NCI-H2227 (cell line): ENCODE measurements around the gene STK11.

Experiments
- DNase-seq: peaks from one replicate; lab custom pipeline; 2025; ENCODE audit not compliant: unreplicated experiment; lab: John Stamatoyannopoulos, UW

Gene STK11

DNA sequence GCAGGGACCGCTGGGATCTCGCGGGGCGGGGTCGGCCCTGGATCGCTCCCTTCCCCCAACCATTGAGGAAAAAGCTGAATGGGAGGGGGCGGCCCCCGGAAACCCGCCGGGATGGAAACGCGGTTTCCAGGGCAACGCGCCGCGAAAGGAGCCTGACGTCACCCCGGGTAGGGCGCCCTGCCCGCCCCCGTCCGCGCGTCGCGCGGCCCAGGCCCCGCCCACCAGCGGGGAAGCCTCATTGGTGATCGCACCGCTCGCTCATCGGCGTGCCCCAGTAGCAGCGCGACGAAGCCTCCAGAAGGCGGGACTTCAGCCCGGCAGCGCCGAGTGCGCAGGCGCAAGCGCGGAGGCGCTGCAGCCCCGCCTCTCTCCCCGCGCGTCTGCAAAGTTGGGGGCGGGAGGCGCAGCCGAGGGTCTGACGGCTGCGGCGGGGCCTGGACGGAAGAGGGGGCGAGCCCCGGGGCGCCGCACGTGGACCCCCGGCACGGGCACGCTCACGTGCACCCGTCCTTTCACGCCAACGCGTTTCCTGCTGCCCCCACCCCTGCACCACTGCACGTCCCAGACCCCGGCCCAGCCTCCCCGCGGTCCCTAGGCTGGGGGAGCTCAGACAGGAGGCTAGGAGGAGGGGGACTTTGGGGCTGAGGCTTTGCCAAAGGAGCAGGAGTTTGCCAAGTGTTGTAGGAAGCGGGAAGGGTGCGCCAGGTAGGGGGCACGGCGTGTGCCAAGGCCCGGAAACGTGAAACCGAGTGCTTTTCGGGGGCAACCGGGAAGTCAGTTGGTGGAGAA is 55.4 kb downstream of the STK11 start:
- peak; percentile 98 for DNase-seq

DNA sequence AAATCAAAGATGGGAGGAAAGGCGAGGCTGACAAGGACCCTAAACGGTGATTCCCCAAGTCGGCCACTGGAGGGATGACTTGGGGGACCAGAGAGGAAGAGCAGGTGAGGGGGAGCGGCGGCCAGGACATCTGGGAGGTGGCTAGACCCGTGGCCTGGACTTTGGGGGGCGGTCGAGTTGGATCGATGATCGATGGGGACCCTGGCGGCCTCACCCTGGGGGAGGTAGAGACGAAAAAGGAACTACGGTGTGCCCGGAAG is 55.9 kb downstream of the STK11 start:
- DNase-seq, result peak; percentile 39

GRCh38 chr19:1261798-1262622 is 56.4 kb downstream of the STK11 start:
- peak; percentile 22 for DNase-seq

GRCh38 chr19:1262623-1263123 is 57.1 kb downstream of the STK11 start:
- no peak for DNase-seq

- no peak for DNase-seq
Measured at GRCh38 chr19:1263188-1263587, 57.6 kb downstream of the STK11 start.

DNA sequence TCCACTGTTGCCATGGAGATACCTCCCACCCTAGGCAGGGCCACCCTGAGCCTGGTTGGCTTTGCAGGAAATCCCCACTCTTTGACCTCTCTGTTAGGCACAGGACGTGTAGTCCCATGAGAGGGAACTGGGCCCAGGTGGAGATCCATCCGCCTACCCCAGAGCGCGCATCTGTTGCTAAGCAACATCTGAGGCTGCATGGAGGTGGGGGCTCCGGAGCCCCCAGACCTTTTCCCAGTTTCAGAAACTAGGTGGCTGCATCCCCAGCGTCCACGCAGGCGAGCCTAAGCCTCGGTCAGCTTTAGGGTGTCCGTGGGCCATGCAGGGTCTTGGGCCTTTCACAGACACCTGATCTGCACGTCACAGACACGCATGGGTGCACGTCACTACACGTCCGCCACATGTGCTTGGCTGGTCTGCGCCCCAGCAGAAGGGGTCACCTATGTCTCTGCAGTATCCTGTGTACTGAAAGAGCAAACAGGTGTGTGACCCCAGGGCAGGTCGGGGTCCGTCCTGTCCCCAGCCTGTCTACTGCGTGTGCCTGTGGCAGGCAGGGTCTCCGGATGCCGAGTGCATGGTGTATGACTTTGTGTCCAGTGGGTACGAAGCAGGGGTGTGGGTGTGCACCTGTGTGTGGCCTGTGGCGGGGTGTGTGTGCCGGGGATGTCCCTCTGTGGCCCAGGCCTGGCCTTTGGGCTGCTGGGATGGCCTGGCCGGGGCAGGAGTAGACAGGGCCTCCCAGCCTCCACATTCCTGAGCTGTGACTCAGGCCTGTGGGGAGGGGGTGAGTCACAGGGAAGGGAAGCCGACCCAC is 59.4 kb downstream of the STK11 start:
- peak; percentile 22 for DNase-seq

DNA sequence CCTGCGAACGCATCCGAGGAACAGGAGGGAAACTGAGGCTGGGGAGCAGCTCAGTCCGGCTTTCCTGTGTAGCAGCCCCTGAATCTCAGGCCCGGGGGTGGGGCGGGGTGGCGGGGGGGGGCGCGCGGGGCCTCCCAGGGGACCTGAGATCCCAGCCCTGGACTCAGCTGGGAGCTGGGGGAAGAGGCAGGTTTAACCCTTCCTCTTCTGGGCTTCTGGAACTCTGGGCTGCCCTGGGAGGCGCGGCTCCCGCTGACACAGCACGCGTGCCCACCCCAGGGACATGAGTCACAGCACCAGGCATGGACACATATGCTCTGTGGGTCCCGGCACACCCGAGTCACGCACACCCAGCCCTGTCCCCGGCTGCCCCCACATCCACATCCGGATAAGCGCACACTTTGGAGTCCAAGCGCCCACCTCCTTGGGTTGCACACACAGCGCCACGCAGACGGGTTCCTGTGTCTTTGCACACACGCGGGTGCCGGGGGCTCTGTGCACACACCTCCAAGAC is 60.1 kb downstream of the STK11 start:
- DNase-seq, result no peak

DNA sequence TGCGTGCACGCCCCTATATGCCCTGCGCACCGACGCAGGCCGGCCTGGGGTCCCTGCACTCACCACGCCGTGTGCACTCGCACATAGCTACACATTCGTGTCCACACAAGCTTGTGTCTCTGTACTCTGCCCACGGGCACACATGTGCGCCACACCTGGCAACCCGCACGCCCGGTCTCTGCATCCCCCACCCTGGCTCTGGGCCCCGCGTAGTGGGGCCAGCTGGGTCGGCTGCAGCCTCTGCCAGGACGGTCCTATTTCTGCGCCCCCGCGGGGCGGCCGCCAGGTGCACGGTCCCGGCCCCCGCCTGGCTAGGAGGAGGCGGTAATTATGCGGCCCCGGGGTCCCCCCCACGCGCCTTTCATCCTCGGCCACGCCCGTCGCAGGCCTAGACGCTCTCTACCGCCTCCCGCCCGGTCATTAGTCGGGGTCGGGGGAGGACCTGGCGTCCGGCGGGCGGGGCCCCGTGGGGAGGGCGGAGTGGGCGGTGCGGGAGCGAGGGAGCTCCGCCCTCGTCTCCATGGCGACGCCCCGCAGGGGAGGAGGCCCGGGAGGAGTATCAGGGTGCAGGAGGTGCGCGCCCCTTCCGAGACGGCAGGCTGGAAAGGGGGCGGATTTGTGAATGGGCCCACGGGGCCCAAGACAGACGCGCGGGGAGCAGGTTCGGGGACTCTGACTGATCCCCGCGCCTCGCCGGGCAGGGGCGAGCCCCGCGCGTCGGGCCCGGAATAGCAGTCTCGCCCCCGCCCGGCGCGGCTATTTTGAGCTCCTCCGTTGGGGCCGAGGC is 60.7 kb downstream of the STK11 start:
- peak; percentile 91 for DNase-seq

GRCh38 chr19:1266916-1267476 is 61.4 kb downstream of the STK11 start:
- peak; percentile 80 for DNase-seq

DNA sequence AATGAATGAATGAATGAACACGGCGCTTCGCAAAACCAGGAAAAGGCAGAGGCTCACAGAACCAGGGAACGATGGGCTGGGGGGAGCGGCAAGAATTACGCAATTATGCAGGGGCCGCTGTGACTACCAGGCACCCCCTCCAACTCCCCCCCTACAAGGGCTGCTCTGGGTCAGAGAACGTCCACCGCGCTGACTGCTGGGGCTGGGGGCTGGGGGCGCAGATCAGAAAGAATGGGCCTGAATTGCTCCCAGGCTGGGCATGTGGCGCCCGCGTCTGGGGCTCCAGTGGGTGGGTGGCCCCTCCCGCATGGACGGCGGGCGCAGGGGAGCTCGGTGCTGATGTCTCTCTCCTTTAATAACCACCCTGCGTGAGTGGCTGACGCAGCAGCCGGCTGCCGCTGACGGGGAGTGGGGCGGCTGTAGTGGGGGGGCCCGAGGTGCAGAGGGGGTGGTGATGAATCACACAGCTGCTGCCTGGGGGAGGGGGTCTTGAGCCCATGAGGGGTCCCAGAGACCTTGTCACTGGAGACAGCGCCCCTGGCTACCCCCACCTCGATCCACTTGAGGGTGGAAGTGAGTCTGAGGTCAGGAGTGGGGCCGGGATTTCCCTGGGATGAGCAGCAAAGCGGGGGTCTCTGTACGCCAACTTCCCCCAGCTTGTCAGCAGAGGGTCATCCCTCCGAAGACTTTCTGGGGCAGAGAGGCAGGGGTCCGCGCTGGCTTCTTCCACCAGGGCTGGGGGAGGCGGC is 62.1 kb downstream of the STK11 start:
- peak; percentile 66 for DNase-seq

DNA sequence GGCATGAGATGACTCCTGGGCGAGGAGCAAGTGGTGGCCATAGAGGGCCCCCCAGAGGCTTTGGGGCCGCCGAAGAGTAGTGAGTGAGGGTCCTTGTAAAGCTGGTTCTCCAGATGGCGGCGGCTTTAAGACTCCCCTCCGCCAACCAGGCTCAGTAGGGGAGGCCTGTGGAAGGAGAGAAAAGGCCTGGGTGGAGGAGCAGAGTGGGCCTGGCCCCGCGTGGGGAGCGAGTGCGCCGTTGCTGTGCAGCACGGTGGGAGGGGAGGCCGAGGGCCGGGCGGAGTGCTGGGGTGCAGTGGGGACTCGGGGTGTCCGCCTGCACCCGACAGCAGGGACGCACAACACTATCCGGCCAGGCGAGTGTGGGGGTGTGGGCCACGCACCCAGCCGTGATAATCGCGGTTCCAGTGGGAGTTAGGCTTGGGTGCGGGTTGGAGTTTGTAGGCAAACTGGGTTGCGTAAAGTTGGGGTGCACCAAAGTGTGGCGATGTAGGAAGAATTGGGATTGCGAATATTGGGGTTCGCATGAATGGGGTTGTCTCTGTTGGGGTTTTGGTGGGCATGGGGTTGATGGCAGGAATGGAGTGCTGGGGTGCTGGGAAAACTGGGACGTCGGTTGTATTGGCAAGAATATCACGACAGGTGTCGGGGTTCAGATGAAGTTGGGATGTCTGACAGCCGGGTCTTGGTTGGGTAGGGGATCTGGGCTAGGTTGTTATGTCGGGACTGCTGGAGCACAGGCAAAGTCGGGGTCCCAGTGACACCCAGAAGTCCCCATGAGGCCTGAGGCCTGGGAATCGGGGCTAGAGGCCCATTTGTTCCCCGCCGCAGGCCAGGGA is 62.9 kb downstream of the STK11 start:
- no peak for DNase-seq

DNA sequence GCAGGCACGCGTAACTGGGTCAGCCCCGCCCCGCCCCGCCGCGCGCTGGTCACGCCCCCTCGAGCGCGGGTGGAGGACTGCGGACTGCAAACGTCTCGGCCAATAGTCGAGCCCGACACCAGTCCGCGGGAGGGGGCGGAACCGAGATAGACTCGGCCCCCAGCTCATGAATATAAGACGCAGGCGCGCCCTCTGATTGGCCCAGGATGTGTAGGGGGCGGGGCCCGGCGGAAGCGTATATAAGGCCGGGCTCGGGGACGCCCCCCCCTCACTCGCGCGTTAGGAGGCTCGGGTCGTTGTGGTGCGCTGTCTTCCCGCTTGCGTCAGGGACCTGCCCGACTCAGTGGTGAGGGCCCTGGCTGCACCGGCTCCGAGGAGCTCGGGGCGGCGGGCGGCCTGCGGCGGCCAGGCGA is 63.5 kb downstream of the STK11 start, which contains the start of gene CIRBP:
CIRBP (plus strand) TSS at position 268 of the 413 bp plus-strand sequence. CDS start 1,602 bp downstream, outside the sequence.
- DNase-seq, result peak; percentile 97

DNA sequence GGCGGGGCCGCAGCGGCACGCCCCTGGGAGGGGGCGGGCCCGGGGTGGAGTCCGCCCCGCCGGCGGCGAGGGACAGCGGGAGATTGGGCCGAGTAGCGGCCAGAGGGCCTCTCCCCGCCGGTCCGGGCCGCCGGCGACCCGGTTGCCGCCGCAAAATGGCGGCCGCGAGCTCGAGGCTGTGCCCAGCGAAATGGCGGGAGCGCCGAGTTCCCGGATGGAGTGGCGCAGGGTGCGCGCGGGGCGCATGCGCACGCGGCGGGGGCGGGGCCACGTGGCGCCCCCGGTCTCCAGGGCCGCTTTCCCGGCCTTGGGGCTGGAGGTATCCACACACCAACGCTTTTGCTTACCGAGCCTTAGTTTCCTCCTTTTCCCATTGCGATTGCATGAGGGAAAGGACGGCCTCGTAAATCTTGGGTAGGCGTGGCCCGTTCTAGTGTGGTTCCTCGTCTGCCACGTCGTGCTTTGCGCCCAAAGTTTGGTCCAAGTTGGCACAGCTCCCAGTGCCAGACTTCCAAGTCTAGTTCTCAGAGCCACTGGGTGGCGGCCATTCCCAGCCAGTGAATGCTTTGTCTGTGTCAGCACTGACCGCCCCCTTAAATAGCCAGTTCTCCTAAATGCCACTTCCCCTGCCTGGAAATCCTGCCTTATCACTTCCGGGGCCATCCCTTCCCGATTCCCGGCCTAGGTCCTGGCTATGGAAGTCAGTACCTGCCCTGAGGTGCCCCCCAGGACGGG is 64.1 kb downstream of the STK11 start:
- DNase-seq, result peak; percentile 90

DNA sequence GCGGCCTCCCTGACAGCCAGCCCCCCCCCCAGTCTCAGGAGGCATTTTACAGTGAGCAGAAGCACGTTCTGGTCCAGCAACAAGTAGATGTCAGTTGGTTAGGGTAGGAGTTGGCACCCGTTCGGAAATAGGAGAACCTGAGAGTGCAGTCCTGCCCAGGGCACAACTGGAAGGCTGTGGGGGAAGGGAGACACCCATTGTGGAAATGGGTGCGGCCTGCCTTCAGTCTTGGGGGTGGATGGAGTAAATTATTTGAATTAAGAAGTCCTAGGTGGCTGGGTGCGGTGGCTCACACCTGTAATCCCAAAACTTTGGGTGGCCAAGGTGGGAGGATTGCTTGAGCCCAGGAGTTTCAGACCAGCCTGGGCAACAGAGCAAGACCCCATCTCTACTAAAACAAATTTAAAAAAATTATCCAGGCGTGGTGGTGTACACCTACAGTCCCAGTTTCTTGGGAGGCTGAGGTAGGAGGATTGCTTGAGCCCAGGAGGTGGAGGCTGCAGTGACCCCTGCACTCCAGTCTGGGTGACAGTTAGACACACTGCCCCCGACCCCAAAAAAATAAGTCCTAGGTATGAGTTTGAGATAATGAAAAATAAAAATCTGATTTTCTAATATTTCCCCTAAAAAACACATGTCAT is 64.8 kb downstream of the STK11 start:
- DNase-seq, result no peak

- DNase-seq, result no peak
Measured at GRCh38 chr19:1270854-1271527, 65.4 kb downstream of the STK11 start.

GRCh38 chr19:1271528-1272422 is 66.2 kb downstream of the STK11 start:
- no peak for DNase-seq
